SJCRH30 (cell line): ENCODE data around the gene PAK4. TPM values are rescaled to one million over a fixed set of nuclear protein-coding genes. Genes with fewer than 3 reads are reported as not detected.
"Not testable (repeated sequence)": the region's sequence is repeated elsewhere in the genome, so short reads cannot be mapped to it uniquely, and the experiment has no call there.

Source experiments
- DNase-seq, 2 experiments: peaks; one replicate each; pipeline ENCODE4 v3.0.0-alpha.2; 2015 to 2020
- H3K27ac ChIP-seq: fragments of 250-450 bp; sonication (Bioruptor Pico); 2 replicates; pipeline ENCODE4 v1.5.1; 2020; ENCODE audit warnings: mild to moderate bottlenecking, moderate library complexity
- H3K27me3 ChIP-seq: fragments of 250-450 bp; sonication (Bioruptor Pico); 2 replicates; pipeline ENCODE4 v1.5.1; 2020; ENCODE audit warnings: mild to moderate bottlenecking, moderate library complexity
- H3K36me3 ChIP-seq: fragments of 250-450 bp; sonication (Bioruptor Pico); 2 replicates; pipeline ENCODE4 v1.5.1; 2020; ENCODE audit warnings: mild to moderate bottlenecking, moderate library complexity
- H3K4me1 ChIP-seq: fragments of 250-450 bp; sonication (Bioruptor Pico); 2 replicates; pipeline ENCODE4 v1.5.1; 2020; ENCODE audit warnings: mild to moderate bottlenecking, moderate library complexity
- H3K4me3 ChIP-seq: fragments of 250-450 bp; sonication (Bioruptor Pico); 2 replicates; pipeline ENCODE4 v1.5.1; 2020; ENCODE audit warnings: mild to moderate bottlenecking, moderate library complexity
- H3K9me3 ChIP-seq: fragments of 250-450 bp; sonication (Bioruptor Pico); replicated peaks from 2 replicates; pipeline ENCODE4 v1.5.1; 2020; ENCODE audit warnings: mild to moderate bottlenecking, moderate library complexity
- total RNA-seq: library from RNA; depleted of rRNA; stranded (reverse); fragments of >200 nt; shearing (Covaris generic); gene quantifications from 2 replicates; pipeline ENCODE4 v1.2.3, GENCODE V29; 2014; rRNA removed

The PAK4 gene
- total RNA-seq, 1 experiment from 2014 or later, result 11.6 TPM

- H3K4me1 ChIP-seq, result no peaks in the 10 kb centered on the region
- H3K9me3 ChIP-seq, result no peaks in the 10 kb centered on the region
- no peak for DNase-seq
- no peak overlapping the region for H3K4me3 ChIP-seq
- no peaks in the 10 kb centered on the region for H3K36me3 ChIP-seq
- H3K27ac ChIP-seq, result no peak overlapping the region
- H3K27me3 ChIP-seq, result no peaks in the 10 kb centered on the region
These were observed 86.3 kb downstream of the PAK4 start for GRCh38 chr19:39211731-39212374.

GRCh38 chr19:39212375-39212742 is 86.8 kb downstream of the PAK4 start:
- no peak overlapping the region for H3K27ac ChIP-seq
- no peaks in the 10 kb centered on the region for H3K4me1 ChIP-seq
- no peaks in the 10 kb centered on the region for H3K36me3 ChIP-seq
- no peak overlapping the region for H3K4me3 ChIP-seq
- H3K9me3 ChIP-seq, result no peaks in the 10 kb centered on the region
- H3K27me3 ChIP-seq, result no peaks in the 10 kb centered on the region
- peak in 1 of 2 experiments; percentile 57 for DNase-seq

GRCh38 chr19:39215323-39215722 is 89.7 kb downstream of the PAK4 start:
- H3K4me1 ChIP-seq, H3K4me3 ChIP-seq, H3K36me3 ChIP-seq, H3K27me3 ChIP-seq, DNase-seq, H3K9me3 ChIP-seq, H3K27ac ChIP-seq: not testable (repeated sequence)

GRCh38 chr19:39217094-39217493 is 91.5 kb downstream of the PAK4 start:
- Histone ChIP-seq H3K36me3 (no peaks in the 10 kb centered on the region), H3K9me3 (no peaks in the 10 kb centered on the region), H3K27ac (no peak overlapping the region), H3K4me3 (no peak overlapping the region), H3K4me1 (no peaks in the 10 kb centered on the region), H3K27me3 (no peaks in the 10 kb centered on the region)
- DNase-seq, result no peak

GRCh38 chr19:39218230-39219007 is 92.8 kb downstream of the PAK4 start:
- Histone ChIP-seq H3K4me3 (no peak overlapping the region), H3K27ac (no peak overlapping the region), H3K27me3 (no peaks in the 10 kb centered on the region), H3K9me3 (no peaks in the 10 kb centered on the region), H3K36me3 (no peaks in the 10 kb centered on the region), H3K4me1 (no peaks in the 10 kb centered on the region)
- peak in 1 of 2 experiments; percentile 34 for DNase-seq

- DNase-seq, H3K27me3 ChIP-seq, H3K9me3 ChIP-seq, H3K4me1 ChIP-seq, H3K27ac ChIP-seq, H3K36me3 ChIP-seq, H3K4me3 ChIP-seq: not testable (repeated sequence)
These were observed 93.5 kb downstream of the PAK4 start for GRCh38 chr19:39219108-39219507.

GRCh38 chr19:39223703-39224279 is 98.2 kb downstream of the PAK4 start:
- Histone ChIP-seq H3K4me1 (no peaks in the 10 kb centered on the region), H3K9me3 (no peaks in the 10 kb centered on the region), H3K36me3 (no peaks in the 10 kb centered on the region), H3K4me3 (no peak overlapping the region), H3K27ac (no peak overlapping the region), H3K27me3 (no peaks in the 10 kb centered on the region)
- DNase-seq, result peak; percentile 34 to 54

GRCh38 chr19:39224910-39225309 is 99.3 kb downstream of the PAK4 start:
- H3K27me3 ChIP-seq, result no peaks in the 10 kb centered on the region
- H3K4me1 ChIP-seq, result no peaks in the 10 kb centered on the region
- no peaks in the 10 kb centered on the region for H3K9me3 ChIP-seq
- H3K36me3 ChIP-seq, result no peaks in the 10 kb centered on the region
- DNase-seq, result no peak
- H3K27ac ChIP-seq, result no peak overlapping the region
- H3K4me3 ChIP-seq, result no peak overlapping the region

Other genes starting within 250 kb of the PAK4 start
- gene RINL, start 247.5 kb upstream of the PAK4 start, total RNA-seq, result 0.35 and 0.79 TPM in 2 replicates
- 42.1 and 44.6 TPM in 2 replicates for gene SIRT2, start 226.2 kb upstream of the PAK4 start, total RNA-seq
- 29.5 and 29.7 TPM in 2 replicates for gene NFKBIB, start 225.8 kb upstream of the PAK4 start, total RNA-seq
- 0.43 and 0.79 TPM in 2 replicates for gene CCER2, start 213.6 kb upstream of the PAK4 start, total RNA-seq
- gene SARS2, start 195.0 kb upstream of the PAK4 start, total RNA-seq, result 20.0 and 25.7 TPM in 2 replicates
- 54.0 and 63.8 TPM in 2 replicates for gene MRPS12, start 194.8 kb upstream of the PAK4 start, total RNA-seq
- 4.6 and 5.3 TPM in 2 replicates for gene FBXO17, start 150.0 kb upstream of the PAK4 start, total RNA-seq
- gene FBXO27, start 93.2 kb upstream of the PAK4 start, total RNA-seq, result 0.71 and 1.0 TPM in 2 replicates
- gene ACP7, start 41.4 kb upstream of the PAK4 start, total RNA-seq, result not detected in 2 replicates
- gene NCCRP1, start 71.2 kb downstream of the PAK4 start, total RNA-seq, result 7.6 and 7.8 TPM in 2 replicates
- gene SYCN, start 78.5 kb downstream of the PAK4 start, total RNA-seq, result not detected in 2 replicates
- not detected in 2 replicates for gene IFNL3, start 119.2 kb downstream of the PAK4 start, total RNA-seq
- not detected in 2 replicates for gene IFNL4, start 123.1 kb downstream of the PAK4 start, total RNA-seq
- gene IFNL2, start 142.6 kb downstream of the PAK4 start, total RNA-seq, result not detected in 2 replicates
- gene IFNL1, start 170.6 kb downstream of the PAK4 start, total RNA-seq, result not detected in 2 replicates
- gene LRFN1, start 195.1 kb downstream of the PAK4 start, total RNA-seq, result 0.59 and 0.66 TPM in 2 replicates
- gene GMFG, start 210.3 kb downstream of the PAK4 start, total RNA-seq, result 3.3 and 3.7 TPM in 2 replicates
- gene SAMD4B, start 216.6 kb downstream of the PAK4 start, total RNA-seq, result 125 and 129 TPM in 2 replicates